Esophagus (tissue), 2 donors: ENCODE results near the gene PSMD5. TPM values are rescaled to one million over a fixed set of nuclear protein-coding genes. Genes with fewer than 3 reads are reported as not detected.

ENCODE experiments used
- H3K27ac ChIP-seq, 2 donors: one replicate each; pipeline ENCODE4 v1.5.1; 2013; ENCODE audit warnings: low read depth in 2 of 2, mild to moderate bottlenecking in 2 of 2, inconsistent platforms in 1 of 2, low read length in 1 of 2, moderate library complexity in 1 of 2
- H3K27me3 ChIP-seq, 2 donors: one replicate each; pipeline ENCODE4 v1.6.1; 2013; ENCODE audit warnings: low read length in 2 of 2, control low read depth in 1 of 2, mild to moderate bottlenecking in 1 of 2; ENCODE audit not compliant: insufficient read depth in 2 of 2, control insufficient read depth in 1 of 2
- H3K36me3 ChIP-seq, 2 donors: one replicate each; pipeline ENCODE4 v1.6.1; 2013; ENCODE audit warnings: low read length in 1 of 2; ENCODE audit not compliant: control insufficient read depth in 2 of 2, insufficient read depth in 2 of 2
- H3K4me1 ChIP-seq, 2 donors: one replicate each; pipeline ENCODE4 v1.6.1; 2013; ENCODE audit warnings: low read length in 1 of 2; ENCODE audit not compliant: control insufficient read depth in 2 of 2, insufficient read depth in 2 of 2
- H3K4me3 ChIP-seq, 2 donors: one replicate each; pipeline ENCODE4 v1.5.1; 2013; ENCODE audit warnings: low read length in 2 of 2, mild to moderate bottlenecking in 2 of 2, low read depth in 1 of 2, moderate library complexity in 1 of 2
- H3K9me3 ChIP-seq, 2 donors: one replicate each; pipeline ENCODE4 v1.6.1; 2013; ENCODE audit warnings: mild to moderate bottlenecking in 2 of 2, low read depth in 1 of 2, low read length in 1 of 2, moderate library complexity in 1 of 2; ENCODE audit not compliant: control insufficient read depth in 2 of 2, insufficient read depth in 1 of 2
- WGBS, 2 donors: extraction: QIAGEN DNeasy Blood & Tissue Kit; methylation state at CpG; one replicate each; pipeline ENCODE4 v1.1.7; 2013; 5-methylcytosine and 5-hydroxymethylcytosine counted together
- polyA plus RNA-seq, 2 donors: library from polyadenylated mRNA; stranded (reverse); fragments of 200-250 nt; gene quantifications; one replicate each; pipeline ENCODE4 v1.2.3, GENCODE V29; 2013
- donor health status: healthy with polysubstance abuse.
- donor health status: Bipolar disorder and iron deficiency.

PSMD5 gene
- polyA plus RNA-seq, 2 donors, result 12.1 to 15.8 TPM

- peak within 1 kb of the TSS; percentile 86 to 87 for H3K4me3 ChIP-seq
- no peaks in the 10 kb centered on the region for H3K27me3 ChIP-seq
- peak within 1 kb of the TSS; percentile 93 to 97 for H3K27ac ChIP-seq
- H3K4me1 ChIP-seq, result peaks cover 0 to 7% of the 10 kb centered on the region in 2 donors
- H3K9me3 ChIP-seq, result no peaks in the 10 kb centered on the region
- 0% methylated on average over 62 to 72 of the region's 72 CpGs for WGBS, 2 donors
- no peaks in the 10 kb centered on the region for H3K36me3 ChIP-seq
Measured at GRCh38 chr9:120792898-120793765, 49.6 kb downstream of the PSMD5 start, which contains the start of gene FBXW2. Gene FBXW2, minus strand, starts transcription at chr9:120793416. Its CDS starts 5,158 bp downstream, at chr9:120788258.

DNA sequence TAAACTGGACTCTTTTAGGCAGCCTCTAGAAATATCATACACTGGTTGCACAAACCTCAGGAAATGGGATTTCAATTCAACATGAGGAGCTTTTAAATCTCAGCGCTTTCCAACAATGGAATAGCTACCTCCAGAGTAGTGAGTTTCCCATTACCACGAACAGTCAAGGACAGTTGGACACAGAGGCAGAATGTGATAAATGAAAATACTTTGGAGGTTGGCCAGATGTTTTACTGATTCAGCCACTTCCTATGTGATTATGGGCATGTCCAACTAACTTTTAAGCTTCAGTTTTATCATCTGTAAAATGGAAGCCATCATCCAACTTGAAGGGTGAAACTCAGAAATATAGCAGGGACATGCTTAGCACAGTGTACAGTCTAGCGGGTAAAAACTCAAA is 51.6 kb downstream of the PSMD5 start:
- no peak overlapping the region for H3K4me3 ChIP-seq
- H3K36me3 ChIP-seq, result peaks cover 0 to 5% of the 10 kb centered on the region in 2 donors
- no peaks in the 10 kb centered on the region for H3K27me3 ChIP-seq
- no peak overlapping the region for H3K27ac ChIP-seq
- peaks cover 0 to 7% of the 10 kb centered on the region in 2 donors for H3K4me1 ChIP-seq
- 79 to 84% methylated on average over 3 of the region's 3 CpGs for WGBS, 2 donors
- H3K9me3 ChIP-seq, result no peaks in the 10 kb centered on the region

GRCh38 chr9:120787933-120788332 is 54.8 kb downstream of the PSMD5 start:
- Histone ChIP-seq H3K4me1 (peaks cover 0 to 2% of the 10 kb centered on the region in 2 donors), H3K36me3 (peaks cover 0 to 6% of the 10 kb centered on the region in 2 donors), H3K4me3 (no peak overlapping the region), H3K9me3 (no peaks in the 10 kb centered on the region), H3K27me3 (no peaks in the 10 kb centered on the region), H3K27ac (no peak overlapping the region)
- 73 to 76% methylated on average over 4 of the region's 4 CpGs for WGBS, 2 donors

- 38 to 64% methylated on average over 2 of the region's 2 CpGs for WGBS, 2 donors
- peaks cover 0 to 6% of the 10 kb centered on the region in 2 donors for H3K36me3 ChIP-seq
- H3K27ac ChIP-seq, result no peak overlapping the region
- H3K27me3 ChIP-seq, result no peaks in the 10 kb centered on the region
- no peaks in the 10 kb centered on the region for H3K4me1 ChIP-seq
- H3K9me3 ChIP-seq, result no peaks in the 10 kb centered on the region
- H3K4me3 ChIP-seq, result no peak overlapping the region
Measured at GRCh38 chr9:120783602-120784047, 59.1 kb downstream of the PSMD5 start.

GRCh38 chr9:120781236-120781635 is 61.5 kb downstream of the PSMD5 start:
- WGBS, 2 donors, result 80 to 87% methylated on average over 2 of the region's 2 CpGs
- Histone ChIP-seq H3K27me3 (no peaks in the 10 kb centered on the region), H3K4me3 (no peak overlapping the region), H3K4me1 (no peaks in the 10 kb centered on the region), H3K27ac (no peak overlapping the region), H3K36me3 (peaks cover 0 to 2% of the 10 kb centered on the region in 2 donors), H3K9me3 (no peaks in the 10 kb centered on the region)

DNA sequence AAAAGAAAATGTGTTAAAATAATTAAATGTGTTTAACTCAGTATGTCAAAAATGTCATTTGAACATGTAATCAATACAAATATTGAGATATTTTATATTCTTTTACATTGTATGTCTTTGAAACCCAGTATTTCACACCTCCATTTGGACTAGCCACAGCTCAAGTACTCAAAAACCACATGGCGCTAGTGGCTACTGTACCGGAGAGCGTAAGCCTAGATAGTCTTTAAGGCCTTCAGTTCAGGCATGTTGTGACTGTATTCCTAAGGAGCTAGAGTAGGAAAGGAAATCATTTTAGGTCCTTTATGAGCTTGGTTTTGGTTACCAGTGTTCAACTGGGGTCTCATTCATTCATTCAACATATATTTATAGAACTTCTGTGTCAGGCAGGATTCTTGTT is 62.4 kb downstream of the PSMD5 start:
- WGBS, 2 donors, result 95 to 97% methylated on average over 3 of the region's 3 CpGs
- H3K36me3 ChIP-seq, result no peaks in the 10 kb centered on the region
- no peaks in the 10 kb centered on the region for H3K9me3 ChIP-seq
- no peaks in the 10 kb centered on the region for H3K4me1 ChIP-seq
- no peaks in the 10 kb centered on the region for H3K27me3 ChIP-seq
- H3K27ac ChIP-seq, result no peak overlapping the region
- H3K4me3 ChIP-seq, result no peak overlapping the region

- H3K27me3 ChIP-seq, result no peaks in the 10 kb centered on the region
- no peak overlapping the region for H3K4me3 ChIP-seq
- H3K4me1 ChIP-seq, result no peaks in the 10 kb centered on the region
- H3K9me3 ChIP-seq, result no peaks in the 10 kb centered on the region
- H3K36me3 ChIP-seq, result no peaks in the 10 kb centered on the region
- H3K27ac ChIP-seq, result no peak overlapping the region
Measured at GRCh38 chr9:120779227-120779626, 63.5 kb downstream of the PSMD5 start.

- 56 to 61% methylated on average over 2 of the region's 2 CpGs for WGBS, 2 donors
- Histone ChIP-seq H3K36me3 (no peaks in the 10 kb centered on the region), H3K4me3 (no peak overlapping the region), H3K4me1 (no peaks in the 10 kb centered on the region), H3K9me3 (no peaks in the 10 kb centered on the region), H3K27me3 (no peaks in the 10 kb centered on the region), H3K27ac (no peak overlapping the region)
Measured at GRCh38 chr9:120778758-120779157, 64.0 kb downstream of the PSMD5 start.

- H3K36me3 ChIP-seq, result no peaks in the 10 kb centered on the region
- H3K9me3 ChIP-seq, result no peaks in the 10 kb centered on the region
- WGBS, 2 donors, result 93% methylated on average over 5 of the region's 5 CpGs
- H3K27me3 ChIP-seq, result no peaks in the 10 kb centered on the region
- H3K27ac ChIP-seq, result no peak overlapping the region
- no peaks in the 10 kb centered on the region for H3K4me1 ChIP-seq
- H3K4me3 ChIP-seq, result no peak overlapping the region
Measured at GRCh38 chr9:120777229-120777628, 65.5 kb downstream of the PSMD5 start.

GRCh38 chr9:120776788-120777187 is 65.9 kb downstream of the PSMD5 start:
- Histone ChIP-seq H3K9me3 (no peaks in the 10 kb centered on the region), H3K4me3 (no peak overlapping the region), H3K36me3 (no peaks in the 10 kb centered on the region), H3K27me3 (no peaks in the 10 kb centered on the region), H3K4me1 (no peaks in the 10 kb centered on the region), H3K27ac (no peak overlapping the region)
- 95 to 96% methylated on average over 1 of the region's 1 CpG for WGBS, 2 donors
